DLD1 (cell line): Measurements from ENCODE around the gene POLR3K.

Experiments
- in situ Hi-C: cut with HindIII; loops from 2 replicates; pipeline ENCODE4 v1.10.0; 2017; ENCODE audit warnings: low sequenced_read_pairs

Gene POLR3K

GRCh38 chr16:66309-67182 is 13.1 kb upstream of the POLR3K start:
- in situ Hi-C loops, result no loop called here

- in situ Hi-C loops, result no loop called here
These were observed 12.3 kb upstream of the POLR3K start for GRCh38 chr16:65745-66144.

- in situ Hi-C loops, result no loop called here
These were observed 11.5 kb upstream of the POLR3K start for GRCh38 chr16:64914-65255.

- in situ Hi-C loops, result no loop called here
These were observed 10.8 kb upstream of the POLR3K start for GRCh38 chr16:63998-64913.

- in situ Hi-C loops, result no loop called here
These were observed 10.1 kb upstream of the POLR3K start for GRCh38 chr16:63466-63865.

- in situ Hi-C loops, result no loop called here
These were observed 9.6 kb upstream of the POLR3K start for GRCh38 chr16:62968-63391.

GRCh38 chr16:62283-62967 is 9.0 kb upstream of the POLR3K start:
- in situ Hi-C loops, result no loop called here

GRCh38 chr16:61879-62281 is 8.5 kb upstream of the POLR3K start:
- in situ Hi-C loops, result no loop called here

GRCh38 chr16:60929-61878 is 7.8 kb upstream of the POLR3K start:
- in situ Hi-C loops, result no loop called here

GRCh38 chr16:60166-60565 is 6.8 kb upstream of the POLR3K start:
- in situ Hi-C loops, result no loop called here

- in situ Hi-C loops, result no loop called here
These were observed 6.1 kb upstream of the POLR3K start for GRCh38 chr16:59440-60059.

- in situ Hi-C loops, result no loop called here
These were observed 5.4 kb upstream of the POLR3K start for GRCh38 chr16:58491-59439.

GRCh38 chr16:57711-58110 is 4.3 kb upstream of the POLR3K start:
- in situ Hi-C loops, result no loop called here

GRCh38 chr16:56231-56927 is 3.0 kb upstream of the POLR3K start:
- in situ Hi-C loops, result no loop called here

- in situ Hi-C loops, result no loop called here
These were observed 2.2 kb upstream of the POLR3K start for GRCh38 chr16:55571-56136.

GRCh38 chr16:54237-54581 is 801 bp upstream of the POLR3K start:
- in situ Hi-C loops, result no loop called here

GRCh38 chr16:50769-51591 is 2.4 kb downstream of the POLR3K start:
- in situ Hi-C loops, result no loop called here
